ENCODE data around the gene DISC1. TPM values are rescaled to one million over a fixed set of nuclear protein-coding genes. Genes with fewer than 3 reads are reported as not detected.
A peak's percentile ranks its signal among the peaks of the same experiment; 100 is the strongest.
"Not testable (repeated sequence)": the region's sequence is repeated elsewhere in the genome, so short reads cannot be mapped to it uniquely, and the experiment has no call there.

DISC1 gene
- total RNA-seq, 1 donor from 2014 or later = 4.3 TPM

GRCh38 chr1:231950331-231951128 lies 323.9 kb downstream of the DISC1 start:
- ATAC-seq (no peak), DNase-seq (no peak)
- intact Hi-C loops (cut with micrococcal nuclease) = no loop called here

GRCh38 chr1:231951374-231951773 lies 324.8 kb downstream of the DISC1 start:
- DNase-seq = no peak
- no peak for ATAC-seq
- intact Hi-C loops (cut with micrococcal nuclease) = no loop called here

- ATAC-seq (no peak), DNase-seq (no peak)
- intact Hi-C loops (cut with micrococcal nuclease) = no loop called here
These were observed 325.6 kb downstream of the DISC1 start for GRCh38 chr1:231952154-231952553.

- intact Hi-C loops (cut with micrococcal nuclease) = no loop called here
- no peak for DNase-seq
- ATAC-seq = no peak
These were observed 327.1 kb downstream of the DISC1 start for GRCh38 chr1:231953660-231954059.

- ATAC-seq (no peak), DNase-seq (no peak)
- intact Hi-C loops (cut with micrococcal nuclease) = no loop called here
These were observed 328.2 kb downstream of the DISC1 start for GRCh38 chr1:231954751-231955150.

GRCh38 chr1:231957359-231957758 lies 330.8 kb downstream of the DISC1 start:
- ATAC-seq (no peak), DNase-seq (no peak)
- intact Hi-C loops (cut with micrococcal nuclease) = no loop called here

- intact Hi-C loops (cut with micrococcal nuclease) = no loop called here
- ATAC-seq (no peak), DNase-seq (no peak)
These were observed 331.9 kb downstream of the DISC1 start for GRCh38 chr1:231958448-231958847.

- ATAC-seq (no peak), DNase-seq (no peak)
- intact Hi-C loops (cut with micrococcal nuclease) = no loop called here
These were observed 332.8 kb downstream of the DISC1 start for GRCh38 chr1:231959225-231959884.

GRCh38 chr1:231961801-231962200 lies 335.2 kb downstream of the DISC1 start:
- ATAC-seq; DNase-seq; intact Hi-C loops (cut with micrococcal nuclease): not testable (repeated sequence)

GRCh38 chr1:231962636-231963035 lies 336.0 kb downstream of the DISC1 start:
- ATAC-seq = no peak
- intact Hi-C loops (cut with micrococcal nuclease) = no loop called here
- no peak for DNase-seq

- no peak for DNase-seq
- intact Hi-C loops (cut with micrococcal nuclease) = no loop called here
- ATAC-seq = no peak
These were observed 337.7 kb downstream of the DISC1 start for GRCh38 chr1:231964241-231964640.

- no peak for ATAC-seq
- no peak for DNase-seq
- intact Hi-C loops (cut with micrococcal nuclease) = no loop called here
These were observed 338.4 kb downstream of the DISC1 start for GRCh38 chr1:231964961-231965360.

GRCh38 chr1:231965615-231966014 lies 339.0 kb downstream of the DISC1 start:
- DNase-seq (no peak), ATAC-seq (no peak)
- intact Hi-C loops (cut with micrococcal nuclease) = no loop called here

- ATAC-seq (no peak), DNase-seq (no peak)
- intact Hi-C loops (cut with micrococcal nuclease) = no loop called here
These were observed 340.4 kb downstream of the DISC1 start for GRCh38 chr1:231966983-231967382.

- ATAC-seq (peak; percentile 52), DNase-seq (no peak)
- intact Hi-C loops (cut with micrococcal nuclease) = no loop called here
These were observed 342.5 kb downstream of the DISC1 start for GRCh38 chr1:231969076-231969475.

- intact Hi-C loops (cut with micrococcal nuclease); ATAC-seq; DNase-seq: not testable (repeated sequence)
These were observed 343.2 kb downstream of the DISC1 start for GRCh38 chr1:231969761-231970160.

- ATAC-seq = no peak
- intact Hi-C loops (cut with micrococcal nuclease) = no loop called here
These were observed 344.1 kb downstream of the DISC1 start for GRCh38 chr1:231970684-231971083.

GRCh38 chr1:231971397-231972110 lies 345.0 kb downstream of the DISC1 start:
- intact Hi-C loops (cut with micrococcal nuclease) = no loop called here
- DNase-seq = no peak
- ATAC-seq = peak; percentile 93

More at GRCh38 chr1:231970684-231971083, 344.1 kb downstream of the DISC1 start:
- no peak for DNase-seq

- no peak for ATAC-seq
- no peak for DNase-seq
- intact Hi-C loops (cut with micrococcal nuclease) = no loop called here
These were observed 345.5 kb downstream of the DISC1 start for GRCh38 chr1:231972111-231972445.

- ATAC-seq = no peak
- no peak for DNase-seq
- intact Hi-C loops (cut with micrococcal nuclease) = no loop called here
These were observed 347.2 kb downstream of the DISC1 start for GRCh38 chr1:231973830-231974229.

Data from left ventricle myocardium superior (tissue), 1 donor.